Neural cell (in vitro differentiated cells): ENCODE results near the gene MLKL. TPM values are rescaled to one million over a fixed set of nuclear protein-coding genes. Genes with fewer than 3 reads are reported as not detected.
A peak's percentile ranks its signal among the peaks of the same experiment; 100 is the strongest.

Source experiments
- H2AFZ ChIP-seq: fragments of 200-600, 300-800 bp; sonication (generic), shearing (Covaris generic); 2 replicates; pipeline ENCODE4 v1.6.0; 2014; ENCODE audit warnings: low read depth, mild to moderate bottlenecking, antibody characterized with exemption, low read length, moderate library complexity
- H3F3A ChIP-seq: fragments of 200-600 bp; shearing (Covaris generic); 2 replicates; pipeline ENCODE4 v1.6.1; 2016; ENCODE audit warnings: mild to moderate bottlenecking, moderate library complexity, mixed read lengths, antibody characterized with exemption, low read length; ENCODE audit not compliant: insufficient read depth, poor library complexity, severe bottlenecking
- H3K27ac ChIP-seq: fragments of 200-600, 300-800 bp; sonication (generic), shearing (Covaris generic); 2 replicates; pipeline ENCODE4 v1.5.1; 2014; ENCODE audit warnings: mild to moderate bottlenecking, low read length, moderate library complexity
- H3K27me3 ChIP-seq: fragments of 300-800, 200-600 bp; sonication (generic), shearing (Covaris generic); 2 replicates; pipeline ENCODE4 v1.6.0; 2014; ENCODE audit warnings: mild to moderate bottlenecking, low read depth, low read length, moderate library complexity; ENCODE audit not compliant: insufficient read depth
- H3K36me3 ChIP-seq: fragments of 300-800, 200-600 bp; sonication (generic), shearing (Covaris generic); 2 replicates; pipeline ENCODE4 v1.5.1; 2014; ENCODE audit warnings: mild to moderate bottlenecking, antibody characterized with exemption, low read length, moderate library complexity; ENCODE audit not compliant: insufficient read depth
- H3K4me2 ChIP-seq: fragments of 300-800, 200-600 bp; sonication (generic), shearing (Covaris generic); 2 replicates; pipeline ENCODE4 v1.6.0; 2014; ENCODE audit warnings: mild to moderate bottlenecking, low read length
- H3K4me3 ChIP-seq: fragments of 300-800, 200-600 bp; sonication (generic), shearing (Covaris generic); 2 replicates; pipeline ENCODE4 v1.5.1; 2014; ENCODE audit warnings: mild to moderate bottlenecking, low read length, moderate library complexity
- H3K79me2 ChIP-seq: fragments of 200-600 bp; shearing (Covaris generic); replicated peaks from 2 replicates; pipeline ENCODE4 v1.6.0; 2014; ENCODE audit warnings: mild to moderate bottlenecking, low read length, moderate library complexity; ENCODE audit not compliant: insufficient read depth
- H3K9ac ChIP-seq: fragments of 300-800, 200-600 bp; sonication (generic), shearing (Covaris generic); 2 replicates; pipeline ENCODE4 v1.6.1; 2016; ENCODE audit warnings: mild to moderate bottlenecking, low read length, mixed read lengths
- H3K9me2 ChIP-seq: fragments of 200-600 bp; shearing (Covaris generic); 2 replicates; pipeline ENCODE4 v1.6.1; 2016; ENCODE audit warnings: mild to moderate bottlenecking, low read length, mixed read lengths; ENCODE audit not compliant: insufficient read depth
- H3K9me3 ChIP-seq: fragments of 200-600, 300-800 bp; sonication (generic), shearing (Covaris generic); 2 replicates; pipeline ENCODE4 v1.6.1; 2016; ENCODE audit warnings: mild to moderate bottlenecking, mixed run types, low read length, moderate library complexity, mixed read lengths
- H4K20me1 ChIP-seq: fragments of 200-600 bp; shearing (Covaris generic); 2 replicates; pipeline ENCODE4 v1.6.1; 2016; ENCODE audit warnings: mild to moderate bottlenecking, mixed run types; ENCODE audit not compliant: insufficient read depth
- CTCF ChIP-seq: fragments of 450-650 bp; IDR thresholded peaks from 2 replicates; pipeline ENCODE4 v1.5.1; 2014; ENCODE audit warnings: antibody characterized with exemption, mild to moderate bottlenecking, moderate library complexity; ENCODE audit not compliant: poor library complexity, severe bottlenecking
- EP300 ChIP-seq: fragments of 450-650 bp; conservative IDR thresholded peaks from 2 replicates; pipeline ENCODE4 v1.6.1; 2014; ENCODE audit warnings: antibody characterized with exemption, mild to moderate bottlenecking, moderate library complexity; ENCODE audit not compliant: poor library complexity, severe bottlenecking
- EZH2 ChIP-seq: fragments of 200-600, 300-800 bp; shearing (Covaris generic), sonication (generic); IDR thresholded peaks from 2 replicates; pipeline ENCODE4 v1.6.1; 2014; ENCODE audit warnings: antibody characterized with exemption, low read length, borderline replicate concordance, mild to moderate bottlenecking; ENCODE audit not compliant: insufficient read depth, poor library complexity, severe bottlenecking
- MXI1 ChIP-seq: fragments of 450-650 bp; conservative IDR thresholded peaks from 2 replicates; pipeline ENCODE4 v1.6.1; 2014; ENCODE audit warnings: antibody characterized with exemption, mild to moderate bottlenecking; ENCODE audit not compliant: poor library complexity, severe bottlenecking
- POLR2AphosphoS5 ChIP-seq: IDR thresholded peaks from 2 replicates; pipeline ENCODE4 v1.6.1; 2012
- REST ChIP-seq: IDR thresholded peaks from 2 replicates; pipeline ENCODE4 v1.6.1; 2012; ENCODE audit warnings: borderline replicate concordance
- SMC3 ChIP-seq: fragments of 450-650 bp; conservative IDR thresholded peaks from 2 replicates; pipeline ENCODE4 v1.6.1; 2014; ENCODE audit warnings: antibody characterized with exemption, mild to moderate bottlenecking, moderate library complexity; ENCODE audit not compliant: poor library complexity
- TAF1 ChIP-seq: IDR thresholded peaks from 2 replicates; pipeline ENCODE4 v1.6.1; 2012; ENCODE audit warnings: low read depth
- polyA plus RNA-seq: library from polyadenylated mRNA; depleted of rRNA; stranded (reverse); fragments of >200 nt; gene quantifications from 2 replicates; pipeline ENCODE4 v1.2.3, GENCODE V29; 2014

MLKL gene
- polyA plus RNA-seq, 1 donor from 2014 or later, result not detected

DNA sequence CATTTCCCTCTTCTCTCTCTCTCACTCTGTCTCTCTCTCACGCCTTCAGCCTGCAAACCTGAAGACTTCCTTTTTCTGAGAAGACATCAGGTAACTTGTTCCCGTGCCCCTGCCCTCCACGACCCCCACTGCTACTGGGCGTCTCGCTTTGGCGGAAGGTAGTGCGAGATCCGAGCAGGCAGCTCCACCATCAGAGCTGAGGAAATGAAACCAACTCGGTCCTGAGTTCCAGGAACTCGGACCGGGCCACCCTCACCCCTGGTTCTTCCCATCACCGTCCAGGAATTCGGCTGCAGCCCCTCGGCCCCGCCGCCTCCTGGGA is 585 bp downstream of the MLKL start:
- no peak overlapping the region for H3K27ac ChIP-seq
- peak overlapping the region; percentile 21 for H3K4me3 ChIP-seq
- no peak overlapping the region for H3K4me2 ChIP-seq
- H3K27me3 ChIP-seq, result peaks cover 16% of the 10 kb centered on the region
- no peaks in the 10 kb centered on the region for H3K79me2 ChIP-seq
- H3K9ac ChIP-seq, result no peak overlapping the region
- no peaks in the 10 kb centered on the region for H3K36me3 ChIP-seq
- TF ChIP-seq TAF1, result no peak
- no peak for TF ChIP-seq REST
- no peak for TF ChIP-seq EZH2
- TF ChIP-seq EP300, result no peak
- H4K20me1 ChIP-seq, result no peaks in the 10 kb centered on the region
- H2AFZ ChIP-seq, result no peak overlapping the region
- no peaks in the 10 kb centered on the region for H3K9me2 ChIP-seq
- no peaks in the 10 kb centered on the region for H3F3A ChIP-seq
- no peaks in the 10 kb centered on the region for H3K9me3 ChIP-seq

GRCh38 chr16:74699666-74700065 is 996 bp downstream of the MLKL start:
- peaks cover 16% of the 10 kb centered on the region for H3K27me3 ChIP-seq
- no peak overlapping the region for H3K4me2 ChIP-seq
- H3K9me2 ChIP-seq, result no peaks in the 10 kb centered on the region
- H3K4me3 ChIP-seq, result no peak overlapping the region
- H2AFZ ChIP-seq, result no peak overlapping the region
- no peaks in the 10 kb centered on the region for H3K79me2 ChIP-seq
- H3F3A ChIP-seq, result no peaks in the 10 kb centered on the region
- H4K20me1 ChIP-seq, result no peaks in the 10 kb centered on the region
- no peak overlapping the region for H3K27ac ChIP-seq
- H3K9me3 ChIP-seq, result no peaks in the 10 kb centered on the region
- no peak overlapping the region for H3K9ac ChIP-seq
- H3K36me3 ChIP-seq, result no peaks in the 10 kb centered on the region
- no peak for TF ChIP-seq EZH2
- TF ChIP-seq TAF1, result no peak
- no peak for TF ChIP-seq SMC3
- no peak for TF ChIP-seq MXI1
- no peak for TF ChIP-seq CTCF
- TF ChIP-seq EP300, result no peak
- no peak for TF ChIP-seq POLR2AphosphoS5
- no peak for TF ChIP-seq REST
